ENCODE data around the gene RAB6B. TPM values are rescaled to one million over a fixed set of nuclear protein-coding genes. Genes with fewer than 3 reads are reported as not detected.

The RAB6B gene
- total RNA-seq, 1 donor from 2014 or later, result 11.3 TPM

GRCh38 chr3:133833267-133833666 lies 62.4 kb downstream of the RAB6B start:
- no peak overlapping the region for H3K4me3 Mint-ChIP-seq (ENCODE audit: unreplicated experiment)
- H3K36me3 Mint-ChIP-seq (ENCODE audit: unreplicated experiment), result no peaks in the 10 kb centered on the region
- H3K4me1 Mint-ChIP-seq (ENCODE audit: unreplicated experiment), result no peaks in the 10 kb centered on the region
- no peak for DNase-seq (ENCODE audit: extremely low spot score, unreplicated experiment)
- H3K27me3 Mint-ChIP-seq (ENCODE audit: unreplicated experiment), result no peaks in the 10 kb centered on the region
- H3K27ac Mint-ChIP-seq (ENCODE audit: unreplicated experiment), result no peak overlapping the region
- TF ChIP-seq, protein P1, sequence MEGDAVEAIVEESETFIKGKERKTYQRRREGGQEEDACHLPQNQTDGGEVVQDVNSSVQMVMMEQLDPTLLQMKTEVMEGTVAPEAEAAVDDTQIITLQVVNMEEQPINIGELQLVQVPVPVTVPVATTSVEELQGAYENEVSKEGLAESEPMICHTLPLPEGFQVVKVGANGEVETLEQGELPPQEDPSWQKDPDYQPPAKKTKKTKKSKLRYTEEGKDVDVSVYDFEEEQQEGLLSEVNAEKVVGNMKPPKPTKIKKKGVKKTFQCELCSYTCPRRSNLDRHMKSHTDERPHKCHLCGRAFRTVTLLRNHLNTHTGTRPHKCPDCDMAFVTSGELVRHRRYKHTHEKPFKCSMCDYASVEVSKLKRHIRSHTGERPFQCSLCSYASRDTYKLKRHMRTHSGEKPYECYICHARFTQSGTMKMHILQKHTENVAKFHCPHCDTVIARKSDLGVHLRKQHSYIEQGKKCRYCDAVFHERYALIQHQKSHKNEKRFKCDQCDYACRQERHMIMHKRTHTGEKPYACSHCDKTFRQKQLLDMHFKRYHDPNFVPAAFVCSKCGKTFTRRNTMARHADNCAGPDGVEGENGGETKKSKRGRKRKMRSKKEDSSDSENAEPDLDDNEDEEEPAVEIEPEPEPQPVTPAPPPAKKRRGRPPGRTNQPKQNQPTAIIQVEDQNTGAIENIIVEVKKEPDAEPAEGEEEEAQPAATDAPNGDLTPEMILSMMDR (IDR thresholded peaks at IDR 0.05), result no peak
- H3K9me3 Mint-ChIP-seq (ENCODE audit: unreplicated experiment), result no peaks in the 10 kb centered on the region

GRCh38 chr3:133832802-133833144 lies 62.9 kb downstream of the RAB6B start:
- H3K36me3 Mint-ChIP-seq (ENCODE audit: unreplicated experiment), result no peaks in the 10 kb centered on the region
- H3K4me3 Mint-ChIP-seq (ENCODE audit: unreplicated experiment), result no peak overlapping the region
- DNase-seq (ENCODE audit: extremely low spot score, unreplicated experiment), result no peak
- H3K9me3 Mint-ChIP-seq (ENCODE audit: unreplicated experiment), result no peaks in the 10 kb centered on the region
- no peaks in the 10 kb centered on the region for H3K27me3 Mint-ChIP-seq (ENCODE audit: unreplicated experiment)
- TF ChIP-seq, protein P1 (IDR thresholded peaks at IDR 0.05), result no peak
- no peaks in the 10 kb centered on the region for H3K4me1 Mint-ChIP-seq (ENCODE audit: unreplicated experiment)
- H3K27ac Mint-ChIP-seq (ENCODE audit: unreplicated experiment), result no peak overlapping the region

DNA sequence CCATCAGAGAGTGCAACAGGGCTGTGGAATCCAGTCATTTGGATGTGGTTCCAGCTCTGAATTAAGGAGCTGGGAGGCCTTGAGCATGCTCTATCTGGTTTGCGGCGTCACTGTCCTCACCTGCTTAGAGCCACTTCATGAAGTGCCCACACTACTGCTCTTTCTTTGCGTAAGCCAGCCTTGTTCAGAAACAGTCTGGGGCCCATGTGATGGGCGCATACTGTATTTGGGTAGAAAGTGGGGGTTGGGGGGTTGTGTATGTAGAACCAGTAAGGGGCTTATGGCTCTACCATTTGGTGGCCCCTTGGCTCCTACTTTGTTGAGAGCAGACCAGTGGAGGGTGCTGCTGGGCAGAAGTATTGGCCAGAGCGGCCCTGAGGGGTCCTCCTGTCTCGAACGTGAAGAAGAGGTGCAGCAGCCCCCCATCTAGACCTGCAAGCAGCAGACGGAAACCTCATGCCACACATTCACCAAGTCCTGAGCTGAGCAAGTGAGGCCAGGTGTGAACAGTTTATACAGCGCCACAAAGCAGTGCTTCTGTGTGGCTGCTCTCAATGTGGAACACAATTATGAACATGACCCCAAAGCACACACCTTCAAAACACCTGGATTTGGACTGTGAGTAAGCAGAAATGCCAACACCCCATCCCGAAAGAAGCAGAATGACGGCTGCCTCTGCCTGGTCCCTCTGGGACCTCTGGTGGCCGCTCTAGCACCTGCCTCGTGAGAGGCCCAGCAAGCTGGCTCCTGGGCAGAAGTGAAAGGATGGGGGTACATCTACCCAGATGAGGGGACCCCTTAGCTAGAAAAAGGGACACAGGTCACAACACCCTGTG lies 63.5 kb downstream of the RAB6B start:
- Mint-ChIP-seq H3K27ac (ENCODE audit: unreplicated experiment) (no peak overlapping the region), H3K4me3 (ENCODE audit: unreplicated experiment) (no peak overlapping the region), H3K4me1 (ENCODE audit: unreplicated experiment) (no peaks in the 10 kb centered on the region), H3K27me3 (ENCODE audit: unreplicated experiment) (no peaks in the 10 kb centered on the region), H3K9me3 (ENCODE audit: unreplicated experiment) (no peaks in the 10 kb centered on the region), H3K36me3 (ENCODE audit: unreplicated experiment) (no peaks in the 10 kb centered on the region)
- TF ChIP-seq, protein P1 (IDR thresholded peaks at IDR 0.05), result no peak
- DNase-seq (ENCODE audit: extremely low spot score, unreplicated experiment), result no peak

DNA sequence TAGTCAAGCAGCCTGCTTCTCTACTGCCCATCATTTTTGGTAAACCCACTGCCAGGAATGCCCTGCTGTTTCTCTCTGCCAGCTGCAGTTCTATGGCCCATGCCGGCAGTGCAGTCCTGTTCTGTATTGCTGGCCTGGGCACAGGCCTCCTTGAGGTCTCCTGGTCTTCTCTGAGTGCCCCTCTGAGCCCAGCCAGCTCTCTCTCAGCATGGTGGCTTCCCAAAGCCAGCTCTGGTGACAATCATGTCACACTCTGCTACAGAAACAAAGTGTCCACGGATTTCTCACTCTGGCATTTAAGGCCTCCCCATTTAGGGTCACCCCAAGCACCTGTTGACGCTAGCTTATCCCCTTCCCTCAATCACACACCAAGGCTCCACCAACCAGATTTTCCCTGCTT lies 65.6 kb downstream of the RAB6B start:
- Mint-ChIP-seq H3K36me3 (ENCODE audit: unreplicated experiment) (peaks cover 6% of the 10 kb centered on the region), H3K27me3 (ENCODE audit: unreplicated experiment) (no peaks in the 10 kb centered on the region)

GRCh38 chr3:133829310-133829707 lies 66.4 kb downstream of the RAB6B start:
- H3K27me3 Mint-ChIP-seq (ENCODE audit: unreplicated experiment), result no peaks in the 10 kb centered on the region
- no peak for DNase-seq (ENCODE audit: extremely low spot score, unreplicated experiment)
- no peak overlapping the region for H3K4me3 Mint-ChIP-seq (ENCODE audit: unreplicated experiment)
- peaks cover 6% of the 10 kb centered on the region for H3K36me3 Mint-ChIP-seq (ENCODE audit: unreplicated experiment)
- H3K27ac Mint-ChIP-seq (ENCODE audit: unreplicated experiment), result no peak overlapping the region
- TF ChIP-seq, protein P1 (IDR thresholded peaks at IDR 0.05), result no peak
- H3K9me3 Mint-ChIP-seq (ENCODE audit: unreplicated experiment), result no peaks in the 10 kb centered on the region
- no peaks in the 10 kb centered on the region for H3K4me1 Mint-ChIP-seq (ENCODE audit: unreplicated experiment)

More for the DNA sequence above, 65.6 kb downstream of the RAB6B start:
- no peak overlapping the region for H3K27ac Mint-ChIP-seq (ENCODE audit: unreplicated experiment)
- H3K4me1 Mint-ChIP-seq (ENCODE audit: unreplicated experiment), result no peaks in the 10 kb centered on the region
- H3K9me3 Mint-ChIP-seq (ENCODE audit: unreplicated experiment), result no peaks in the 10 kb centered on the region
- DNase-seq (ENCODE audit: extremely low spot score, unreplicated experiment), result no peak
- H3K4me3 Mint-ChIP-seq (ENCODE audit: unreplicated experiment), result no peak overlapping the region
- TF ChIP-seq, protein P1 (IDR thresholded peaks at IDR 0.05), result no peak

Measured in osteocyte (in vitro differentiated cells).